HepG2 (cell line): ENCODE data around the gene HSDL2. TPM values are rescaled to one million over a fixed set of nuclear protein-coding genes. Genes with fewer than 3 reads are reported as not detected.

Experiments used
- AGO2 ChIP-seq: fragments of 200-400 bp; formaldehyde crosslinking; optimal IDR thresholded peaks from 2 replicates; pipeline ENCODE3; 2017; ENCODE audit warnings: mild to moderate bottlenecking, low read depth, low read length, moderate library complexity
- AHDC1 ChIP-seq: sonication (generic); formaldehyde crosslinking; IDR thresholded peaks from 2 replicates; pipeline ENCODE4 v1.5.1; 2020; ENCODE audit warnings: mild to moderate bottlenecking, missing genetic modification reagents, borderline replicate concordance
- ARID3A ChIP-seq: IDR thresholded peaks from 2 replicates; pipeline ENCODE4 v1.6.1; 2012; ENCODE audit warnings: low read depth, low read length, improper control_type of control experiment
- GMEB2 ChIP-seq: IDR thresholded peaks from 2 replicates; pipeline ENCODE4 v1.6.1; 2016; ENCODE audit warnings: missing biosample characterization, missing genetic modification reagents, low read depth
- MAZ ChIP-seq, 2 experiments: sonication (generic) in 1 of 2; formaldehyde crosslinking in 1 of 2; IDR thresholded peaks; 2 replicates each; pipeline versions ENCODE4 v1.5.0 to v1.6.1; 2012 to 2020; ENCODE audit warnings: low read depth in 2 of 2, mild to moderate bottlenecking in 2 of 2, borderline replicate concordance in 1 of 2, improper control_type of control experiment in 1 of 2, low read length in 1 of 2, missing genetic modification reagents in 1 of 2, moderate library complexity in 1 of 2
- NFIC ChIP-seq: IDR thresholded peaks from 2 replicates; pipeline ENCODE4 v1.6.1; 2012; ENCODE audit warnings: mild to moderate bottlenecking, low read length, inconsistent platforms
- PREB ChIP-seq: sonication (generic); formaldehyde crosslinking; IDR thresholded peaks from 2 replicates; pipeline ENCODE4 v1.4.0; 2020; ENCODE audit warnings: missing genetic modification reagents
- RFXAP ChIP-seq: sonication (generic); formaldehyde crosslinking; IDR thresholded peaks from 2 replicates; pipeline ENCODE4 v1.4.0; 2020; ENCODE audit warnings: missing genetic modification reagents, borderline replicate concordance
- SP5 ChIP-seq: IDR thresholded peaks from 2 replicates; pipeline ENCODE4 v1.6.1; 2016; ENCODE audit warnings: low read depth, borderline replicate concordance
- ZFAT ChIP-seq: sonication (generic); formaldehyde crosslinking; conservative IDR thresholded peaks from 2 replicates; pipeline ENCODE4 v1.8.1; 2023; ENCODE audit warnings: missing genetic modification reagents, inconsistent platforms
- ZNF18 ChIP-seq: sonication (generic); formaldehyde crosslinking; IDR thresholded peaks from 2 replicates; pipeline ENCODE4 v1.8.0; 2022; ENCODE audit warnings: mild to moderate bottlenecking, missing genetic modification reagents; ENCODE audit not compliant: insufficient replicate concordance
- ZNF598 ChIP-seq: sonication (generic); formaldehyde crosslinking; IDR thresholded peaks from 2 replicates; pipeline ENCODE4 v1.5.1; 2020; ENCODE audit warnings: mild to moderate bottlenecking, missing genetic modification reagents, borderline replicate concordance
- ZNF607 ChIP-seq: sonication (generic); formaldehyde crosslinking; IDR thresholded peaks from 2 replicates; pipeline ENCODE4 v1.5.1; 2020; ENCODE audit warnings: missing genetic modification reagents, mild to moderate bottlenecking, borderline replicate concordance
- ZNF724P ChIP-seq: sonication (generic); formaldehyde crosslinking; IDR thresholded peaks from 2 replicates; pipeline ENCODE4 v1.8.0; 2022; ENCODE audit warnings: missing genetic modification reagents, borderline replicate concordance
- polyA plus RNA-seq, 8 experiments: library from polyadenylated mRNA; depleted of rRNA in 3 of 8; stranded (reverse) in 7 of 8; unstranded in 1 of 8; fragments of >200 nt; fragmentation: Illumina TruSeq in 4 of 8; extraction: Trizol in 4 of 8; gene quantifications; 2 replicates each; pipeline versions ENCODE4 v1.2.1 to v1.2.3, GENCODE V29; 2011 to 2016; ENCODE audit warnings: low read depth in 4 of 8, missing spikeins in 1 of 8, mixed read lengths in 1 of 8; ENCODE audit not compliant: insufficient read depth in 1 of 8
- total RNA-seq, 5 experiments: library from RNA; depleted of rRNA; stranded (reverse); fragments of >200 nt; fragmentation: Illumina TruSeq; extraction: Trizol; gene quantifications; 2 replicates each; pipeline ENCODE4 v1.2.3, GENCODE V29; 2016; ENCODE audit warnings: low read depth in 1 of 5

Gene HSDL2
- total and polyA plus RNA-seq, 2 of the 13 experiments (the other 11 are each of a cell fraction or from before 2014, with no cell fraction given), result 55.3 to 80.2 TPM

GRCh38 chr9:112379177-112380101 lies 469 bp upstream of the HSDL2 start (continued):
- TF ChIP-seq AHDC1 (CRISPR knock-in tag), result peak; percentile 53; the same call in 1 of the 2 replicates
- TF ChIP-seq AGO2, result peak; percentile 32
- TF ChIP-seq PREB (CRISPR knock-in tag), result no peak
- peak; percentile 55; the same call in 1 of the 2 replicates for TF ChIP-seq SP5 (CRISPR knock-in tag)
- TF ChIP-seq ZNF607, result peak; percentile 68; the same call in 1 of the 2 replicates
- TF ChIP-seq GMEB2 (CRISPR knock-in tag), result peak; percentile 59
- peak; percentile 68; the same call in 1 of the 2 replicates for TF ChIP-seq ZNF724P (CRISPR knock-in tag)
- TF ChIP-seq ZFAT (CRISPR knock-in tag), result no peak
- TF ChIP-seq NFIC, result peak; percentile 46; the same call in 1 of the 2 replicates
- TF ChIP-seq ZNF18, result peak; percentile 15
- no peak for TF ChIP-seq ZNF598 (CRISPR knock-in tag)
- TF ChIP-seq RFXAP (CRISPR knock-in tag), result peak; percentile 88
- TF ChIP-seq ARID3A, result 0 out of 2 replicates have a peak, but pooled peaks have one; percentile 7
- TF ChIP-seq MAZ (IDR thresholded peaks at IDR 0.05; ENCODE audit: borderline replicate concordance, low read depth, low read length), result peak; percentile 67; the same call in 1 of the 2 replicates
- TF ChIP-seq MAZ (CRISPR knock-in tag; IDR thresholded peaks at IDR 0.05; ENCODE audit: low read depth), result peak; percentile 65; the same call in 1 of the 2 replicates
